Lower leg skin (tissue), 3 donors: ENCODE data around the gene ERVV-1.

Experiments
- POLR2A ChIP-seq, 2 donors: fragments of 450-650 bp; IDR thresholded peaks; one replicate each; pipeline ENCODE4 v1.6.1; 2016 to 2017; ENCODE audit warnings: antibody characterized with exemption in 2 of 2, mild to moderate bottlenecking in 1 of 2, moderate library complexity in 1 of 2
- TF ChIP-seq, protein P1 (sequence below), 3 donors: fragments of 450-650 bp; IDR thresholded peaks; one replicate each; pipeline ENCODE4 v1.5.1; 2016; ENCODE audit warnings: antibody characterized with exemption in 3 of 3, mild to moderate bottlenecking in 3 of 3, moderate library complexity in 2 of 3

GRCh38 chr19:53047379-53047778 is 33.7 kb downstream of the ERVV-1 start:
- TF ChIP-seq, protein P1, sequence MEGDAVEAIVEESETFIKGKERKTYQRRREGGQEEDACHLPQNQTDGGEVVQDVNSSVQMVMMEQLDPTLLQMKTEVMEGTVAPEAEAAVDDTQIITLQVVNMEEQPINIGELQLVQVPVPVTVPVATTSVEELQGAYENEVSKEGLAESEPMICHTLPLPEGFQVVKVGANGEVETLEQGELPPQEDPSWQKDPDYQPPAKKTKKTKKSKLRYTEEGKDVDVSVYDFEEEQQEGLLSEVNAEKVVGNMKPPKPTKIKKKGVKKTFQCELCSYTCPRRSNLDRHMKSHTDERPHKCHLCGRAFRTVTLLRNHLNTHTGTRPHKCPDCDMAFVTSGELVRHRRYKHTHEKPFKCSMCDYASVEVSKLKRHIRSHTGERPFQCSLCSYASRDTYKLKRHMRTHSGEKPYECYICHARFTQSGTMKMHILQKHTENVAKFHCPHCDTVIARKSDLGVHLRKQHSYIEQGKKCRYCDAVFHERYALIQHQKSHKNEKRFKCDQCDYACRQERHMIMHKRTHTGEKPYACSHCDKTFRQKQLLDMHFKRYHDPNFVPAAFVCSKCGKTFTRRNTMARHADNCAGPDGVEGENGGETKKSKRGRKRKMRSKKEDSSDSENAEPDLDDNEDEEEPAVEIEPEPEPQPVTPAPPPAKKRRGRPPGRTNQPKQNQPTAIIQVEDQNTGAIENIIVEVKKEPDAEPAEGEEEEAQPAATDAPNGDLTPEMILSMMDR (IDR thresholded peaks at IDR 0.05) = no peak
- no peak for TF ChIP-seq POLR2A (IDR thresholded peaks at IDR 0.05)
